ENCODE data around the gene HTR1D.

DNA sequence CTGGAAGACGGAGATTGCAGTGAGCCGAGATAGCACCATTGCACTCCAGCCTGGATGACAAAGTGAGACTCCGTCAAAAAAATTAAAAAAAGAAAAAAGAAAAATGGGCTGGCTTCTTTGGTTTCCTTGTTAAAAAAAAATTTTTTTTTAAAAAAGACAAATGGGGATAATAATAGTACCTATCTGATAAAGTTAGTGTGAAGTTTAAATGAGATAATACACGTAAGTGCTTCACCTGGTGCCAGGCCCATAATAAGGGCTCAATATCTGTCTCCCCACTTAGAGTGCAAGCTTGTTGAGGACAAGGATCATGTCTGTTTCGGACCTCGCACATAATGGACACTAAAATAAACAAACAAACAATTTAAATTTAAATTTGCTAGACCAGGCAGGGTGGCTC is 30.0 kb upstream of the HTR1D start:
- TF ChIP-seq CTCF (IDR thresholded peaks at IDR 0.05) (no peak), POLR2A (IDR thresholded peaks at IDR 0.05) (no peak)
